Astrocyte of the cerebellum (primary cell): ENCODE results near the gene MAP3K20.

ENCODE experiments used
- DNase-seq: peaks from one replicate; pipeline ENCODE4 v3.0.0-alpha.2; 2011; ENCODE audit warnings: low read depth
- H3K4me3 ChIP-seq: 2 replicates; pipeline ENCODE4 v1.5.1; 2011; ENCODE audit warnings: mild to moderate bottlenecking, low read depth, low read length, moderate library complexity
- CTCF ChIP-seq: IDR thresholded peaks from 2 replicates; pipeline ENCODE4 v1.5.1; 2012; ENCODE audit warnings: low read length, low read depth, moderate library complexity, mild to moderate bottlenecking; ENCODE audit errors: missing control alignments
- in situ Hi-C: cut with HindIII; loops from 2 replicates; pipeline ENCODE4 v1.10.0; 2017; ENCODE audit warnings: low sequenced_read_pairs

MAP3K20 gene

GRCh38 chr2:173117678-173118077, 42.0 kb downstream of the MAP3K20 start:
- no peak for TF ChIP-seq CTCF
- in situ Hi-C loops = no loop called here
- no peak overlapping the region for H3K4me3 ChIP-seq
- DNase-seq = no peak

GRCh38 chr2:173118395-173118794, 42.7 kb downstream of the MAP3K20 start:
- in situ Hi-C loops = no loop called here
- TF ChIP-seq CTCF = no peak
- no peak for DNase-seq

GRCh38 chr2:173119069-173119807, 43.6 kb downstream of the MAP3K20 start:
- in situ Hi-C loops = no loop called here
- H3K4me3 ChIP-seq = no peak overlapping the region
- DNase-seq = no peak
- TF ChIP-seq CTCF = no peak

More at GRCh38 chr2:173118395-173118794, 42.7 kb downstream of the MAP3K20 start:
- H3K4me3 ChIP-seq = no peak overlapping the region

- in situ Hi-C loops = no loop called here
- no peak for DNase-seq
- no peak for TF ChIP-seq CTCF
- no peak overlapping the region for H3K4me3 ChIP-seq
Observed at GRCh38 chr2:173119944-173120343, 44.3 kb downstream of the MAP3K20 start.

- no peak overlapping the region for H3K4me3 ChIP-seq
- in situ Hi-C loops = no loop called here
- no peak for DNase-seq
- no peak for TF ChIP-seq CTCF
Observed at GRCh38 chr2:173122936-173123335, 47.3 kb downstream of the MAP3K20 start.

GRCh38 chr2:173124441-173124840, 48.8 kb downstream of the MAP3K20 start:
- no peak for DNase-seq
- H3K4me3 ChIP-seq = no peak overlapping the region
- in situ Hi-C loops = no loop called here
- TF ChIP-seq CTCF = no peak
